H1 (cell line): ENCODE results near the gene ELOVL2. TPM values are rescaled to one million over a fixed set of nuclear protein-coding genes. Genes with fewer than 3 reads are reported as not detected.

Source experiments
- CTCF ChIA-PET: fragments of 300-600 bp; sonication (Branson Sonifier 250); formaldehyde crosslinking; loops from one replicate; lab custom pipeline; 2021; ENCODE audit not compliant: partially characterized antibody; lab: Charles Lee
- POLR2A ChIA-PET: fragments of 300-600 bp; sonication (Branson Sonifier 250); formaldehyde crosslinking; loops from one replicate; lab custom pipeline; 2021; ENCODE audit warnings: inconsistent platforms; ENCODE audit not compliant: partially characterized antibody; lab: Charles Lee
- DNase-seq, 2 experiments: peaks; one replicate each; pipeline versions ENCODE4 v3.0.0 to v3.0.0-alpha.2; 2010 to 2022; ENCODE audit warnings: low spot score in 2 of 2, low read depth in 1 of 2, mixed read lengths in 1 of 2
- FAIRE-seq: peaks from 2 replicates; lab custom pipeline; 2011; peaks lifted over from hg19 to GRCh38; lab: Jason Lieb, UNC
- H2AFZ ChIP-seq: 2 replicates; pipeline ENCODE4 v1.8.1; 2012; ENCODE audit warnings: low read length, inconsistent platforms
- H2AK5ac ChIP-seq: 2 replicates; pipeline ENCODE4 v1.6.1; 2013; ENCODE audit warnings: low read depth, low read length
- H2BK120ac ChIP-seq: replicated peaks from 2 replicates; pipeline ENCODE3; 2013; ENCODE audit warnings: low read depth, low read length, inconsistent platforms
- H2BK12ac ChIP-seq: 2 replicates; pipeline ENCODE4 v1.6.1; 2013; ENCODE audit warnings: low read depth, low read length
- H2BK15ac ChIP-seq: 2 replicates; pipeline ENCODE4 v1.6.1; 2013; ENCODE audit warnings: low read length
- H2BK20ac ChIP-seq: 2 replicates; pipeline ENCODE4 v1.6.1; 2013; ENCODE audit warnings: low read length
- H2BK5ac ChIP-seq: 2 replicates; pipeline ENCODE4 v1.6.1; 2013; ENCODE audit warnings: low read depth, low read length
- H3K14ac ChIP-seq: 2 replicates; pipeline ENCODE4 v1.6.1; 2013; ENCODE audit warnings: inconsistent platforms; ENCODE audit not compliant: insufficient read length
- H3K18ac ChIP-seq: 2 replicates; pipeline ENCODE4 v1.6.1; 2013; ENCODE audit warnings: low read length; ENCODE audit errors: extremely low read depth
- H3K23ac ChIP-seq: 2 replicates; pipeline ENCODE4 v1.6.1; 2013; ENCODE audit warnings: inconsistent platforms; ENCODE audit not compliant: insufficient read length
- H3K23me2 ChIP-seq: 2 replicates; pipeline ENCODE4 v1.6.1; 2013; ENCODE audit warnings: low read depth, low read length
- H3K27ac ChIP-seq: 2 replicates; pipeline ENCODE4 v1.6.1; 2011; ENCODE audit warnings: low read depth, low read length, inconsistent platforms
- H3K27me3 ChIP-seq, 4 experiments: replicated peaks in 1 of 4; 1 replicate in 1 of 4; 2 replicates in 3 of 4; pipeline versions ENCODE4 v1.6.1 to v1.8.1; 2011 to 2013; ENCODE audit warnings: low read length in 3 of 4, mild to moderate bottlenecking in 3 of 4, inconsistent platforms in 2 of 4, mixed read lengths in 2 of 4, moderate library complexity in 1 of 4; ENCODE audit not compliant: control insufficient read depth in 3 of 4, insufficient read depth in 3 of 4; ENCODE audit errors: extremely low read depth in 1 of 4
- H3K36me3 ChIP-seq, 4 experiments: 2 replicates each; pipeline versions ENCODE4 v1.6.1 to v1.8.1; 2011 to 2013; ENCODE audit warnings: mild to moderate bottlenecking in 4 of 4, low read length in 3 of 4, moderate library complexity in 2 of 4, control low read depth in 1 of 4, inconsistent platforms in 1 of 4; ENCODE audit not compliant: insufficient read depth in 4 of 4, control insufficient read depth in 2 of 4
- H3K4ac ChIP-seq: replicated peaks from 2 replicates; pipeline ENCODE3; 2013; ENCODE audit warnings: low read length, low read depth, mixed read lengths, inconsistent platforms; ENCODE audit not compliant: insufficient read length
- H3K4me1 ChIP-seq, 4 experiments: replicated peaks in 1 of 4; 1 replicate in 1 of 4; 2 replicates in 3 of 4; pipeline versions ENCODE4 v1.6.1 to v1.8.1; 2011 to 2013; ENCODE audit warnings: low read length in 3 of 4, inconsistent platforms in 2 of 4, mixed read lengths in 1 of 4; ENCODE audit not compliant: insufficient read depth in 4 of 4, control insufficient read depth in 3 of 4
- H3K4me2 ChIP-seq, 2 experiments: 2 replicates each; pipeline versions ENCODE4 v1.6.1 to v1.8.1; 2011 to 2013; ENCODE audit warnings: low read depth in 2 of 2, low read length in 2 of 2, control low read depth in 1 of 2, inconsistent platforms in 1 of 2, mild to moderate bottlenecking in 1 of 2; ENCODE audit not compliant: insufficient read depth in 1 of 2
- H3K4me3 ChIP-seq, 4 experiments: fragments of 200-600, 300-600 bp in 1 of 4; sonication (generic), shearing (Covaris generic), sonication (Bioruptor Twin) in 1 of 4; 2 replicates each; pipeline versions ENCODE4 v1.5.1 to v1.8.1; 2011 to 2016; ENCODE audit warnings: low read length in 4 of 4, low read depth in 3 of 4, control low read depth in 2 of 4, inconsistent platforms in 2 of 4, mild to moderate bottlenecking in 2 of 4, mixed read lengths in 1 of 4, moderate library complexity in 1 of 4; ENCODE audit not compliant: insufficient read depth in 2 of 4; ENCODE audit errors: extremely low read depth in 1 of 4
- H3K56ac ChIP-seq: replicated peaks from 2 replicates; pipeline ENCODE3; 2013; ENCODE audit warnings: low read depth, mild to moderate bottlenecking, mixed read lengths, low read length, inconsistent platforms; ENCODE audit not compliant: insufficient read length
- H3K79me1 ChIP-seq: 2 replicates; pipeline ENCODE4 v1.6.1; 2013; ENCODE audit warnings: low read depth, low read length, control low read depth
- H3K79me2 ChIP-seq, 2 experiments: 2 replicates each; pipeline versions ENCODE4 v1.6.1 to v1.8.1; 2012 to 2013; ENCODE audit warnings: low read length in 2 of 2, mild to moderate bottlenecking in 2 of 2, inconsistent platforms in 1 of 2; ENCODE audit not compliant: insufficient read depth in 2 of 2, control insufficient read depth in 1 of 2
- H3K9ac ChIP-seq, 4 experiments: replicated peaks in 1 of 4; 1 replicate in 1 of 4; 2 replicates in 3 of 4; pipeline versions ENCODE4 v1.6.1 to v1.8.1; 2011 to 2013; ENCODE audit warnings: low read depth in 3 of 4, low read length in 3 of 4, control low read depth in 2 of 4, mild to moderate bottlenecking in 2 of 4, moderate library complexity in 2 of 4, inconsistent platforms in 1 of 4; ENCODE audit errors: extremely low read depth in 1 of 4
- H3K9me3 ChIP-seq, 2 experiments: 2 replicates each; pipeline versions ENCODE4 v1.6.1 to v1.8.1; 2012 to 2013; ENCODE audit warnings: mild to moderate bottlenecking in 2 of 2, moderate library complexity in 2 of 2, control low read depth in 1 of 2, inconsistent platforms in 1 of 2, low read depth in 1 of 2, low read length in 1 of 2, mixed read lengths in 1 of 2; ENCODE audit not compliant: insufficient read depth in 2 of 2
- H4K20me1 ChIP-seq, 2 experiments: replicated peaks in 1 of 2; 2 replicates each; pipeline versions ENCODE3 to v1.8.1; 2011 to 2013; ENCODE audit warnings: inconsistent platforms in 2 of 2, low read length in 2 of 2, mild to moderate bottlenecking in 1 of 2; ENCODE audit not compliant: insufficient read depth in 2 of 2, control insufficient read depth in 1 of 2
- H4K5ac ChIP-seq: 2 replicates; pipeline ENCODE4 v1.6.1; 2013; ENCODE audit warnings: low read length, low read depth, mixed read lengths, inconsistent platforms; ENCODE audit not compliant: insufficient read length
- H4K8ac ChIP-seq: 2 replicates; pipeline ENCODE4 v1.8.0; 2013; ENCODE audit warnings: mild to moderate bottlenecking, moderate library complexity, low read length, inconsistent platforms; ENCODE audit not compliant: insufficient read depth; ENCODE audit errors: extremely low read depth
- H4K91ac ChIP-seq: replicated peaks from 2 replicates; pipeline ENCODE3; 2013; ENCODE audit warnings: low read length, mixed read lengths, inconsistent platforms; ENCODE audit not compliant: insufficient read length
- CBX8 ChIP-seq: fragments of 300-800, 300-1000 bp; sonication (generic); IDR thresholded peaks from 2 replicates; pipeline ENCODE4 v1.7.1; 2016; ENCODE audit warnings: low read depth, low read length, borderline replicate concordance
- FOSL1 ChIP-seq: IDR thresholded peaks from 2 replicates; pipeline ENCODE4 v1.6.1; 2011; ENCODE audit warnings: mild to moderate bottlenecking, low read depth, low read length, moderate library complexity; ENCODE audit not compliant: insufficient read depth
- HDAC2 ChIP-seq, 2 experiments: fragments of 300-600 bp in 1 of 2; sonication (generic) in 1 of 2; IDR thresholded peaks; 2 replicates each; pipeline ENCODE4 v1.6.1; 2011 to 2012; ENCODE audit warnings: low read depth in 2 of 2, low read length in 2 of 2, mild to moderate bottlenecking in 2 of 2, moderate library complexity in 2 of 2, borderline replicate concordance in 1 of 2, inconsistent platforms in 1 of 2
- KDM4A ChIP-seq: IDR thresholded peaks from one replicate; pipeline ENCODE4 v1.7.1; 2012; ENCODE audit warnings: low read depth, mild to moderate bottlenecking, moderate library complexity, low read length, inconsistent platforms; ENCODE audit not compliant: severe bottlenecking
- KDM5A ChIP-seq: fragments of 200-600 bp; IDR thresholded peaks from 2 replicates; pipeline ENCODE4 v1.7.1; 2012; ENCODE audit warnings: mild to moderate bottlenecking, low read length, inconsistent platforms, mixed read lengths
- NRF1 ChIP-seq: IDR thresholded peaks from 2 replicates; pipeline ENCODE4 v1.6.1; 2011; ENCODE audit warnings: mild to moderate bottlenecking, low read depth, low read length, improper control_type of control experiment
- POU5F1 ChIP-seq: IDR thresholded peaks from 2 replicates; pipeline ENCODE4 v1.6.1; 2011; ENCODE audit warnings: low read depth, mild to moderate bottlenecking, low read length, moderate library complexity
- RNF2 ChIP-seq: fragments of 200-900, 300-1000 bp; sonication (generic); IDR thresholded peaks from 2 replicates; pipeline ENCODE4 v1.7.1; 2016; ENCODE audit warnings: borderline replicate concordance, low read depth, mild to moderate bottlenecking, antibody characterized with exemption, low read length; ENCODE audit not compliant: poor library complexity, severe bottlenecking; ENCODE audit errors: missing control alignments
- WGBS, 2 experiments: shearing (Covaris generic) in 1 of 2; methylation state at CpG; one replicate each; pipeline versions ENCODE4 v1.1.6 to v1.1.7; 2013 to 2015; ENCODE audit warnings: low lambda C conversion rate in 2 of 2, mixed read lengths in 2 of 2, inconsistent platforms in 1 of 2, low coverage in 1 of 2, missing lambda C conversion rate in 1 of 2; ENCODE audit not compliant: insufficient replicate concordance in 2 of 2, insufficient coverage in 1 of 2, insufficient read length in 1 of 2; ENCODE audit errors: extremely low coverage in 1 of 2, missing lambda C conversion rate in 1 of 2; 5-methylcytosine and 5-hydroxymethylcytosine counted together
- polyA plus RNA-seq, 7 experiments: library from polyadenylated mRNA; depleted of rRNA in 3 of 7; stranded (reverse) in 5 of 7; unstranded in 2 of 7; fragments of >200 nt in 5 of 7; fragments of 200-250 nt in 2 of 7; gene quantifications; 1 replicate in 5 of 7; 2 replicates in 1 of 7; 4 replicates in 1 of 7; pipeline versions ENCODE4 v1.2.1 to v1.2.3, GENCODE V29; 2011 to 2013; ENCODE audit warnings: missing spikeins in 2 of 7, mixed read lengths in 2 of 7
- total RNA-seq: library from RNA; stranded (reverse); fragmentation: NEBNext Ultra II Directional; extraction: Animal tissue kit (Norgen Biotek cat#: 25700); gene quantifications from 2 replicates; pipeline ENCODE4 v1.2.1, GENCODE V29; 2021

Gene ELOVL2
- total and polyA plus RNA-seq, 2 of the 8 experiments (the other 6 are each of a cell fraction or from before 2014, with no cell fraction given), result 0.42 to 0.89 TPM

DNA sequence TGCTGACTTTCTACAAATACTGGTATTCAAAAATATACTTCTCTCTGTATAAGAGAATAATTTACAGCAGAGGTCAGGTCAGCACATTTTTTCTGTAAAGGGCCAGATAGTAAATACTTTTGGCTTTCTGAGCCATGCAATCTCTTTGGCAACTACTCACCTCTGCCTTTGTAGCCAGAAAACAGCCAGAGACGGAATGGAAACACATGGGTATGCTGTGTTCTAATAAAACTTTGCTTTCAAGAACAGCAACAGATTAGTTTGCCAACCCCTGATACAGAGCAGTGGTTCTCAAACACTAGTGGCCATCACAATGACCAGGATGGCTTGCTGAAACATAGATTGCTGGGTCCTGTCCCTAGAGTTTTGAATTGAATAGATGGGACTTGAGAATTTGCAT, 111.0 kb downstream of the ELOVL2 start:
- Histone ChIP-seq H3K27me3 (no peaks in the 10 kb centered on the region), H3K9me3 (no peaks in the 10 kb centered on the region), H3K4me3 (no peak overlapping the region), H2BK20ac (no peak overlapping the region), H2AFZ (no peak overlapping the region), H3K23me2 (no peaks in the 10 kb centered on the region), H3K18ac (no peak overlapping the region), H2BK15ac (no peak overlapping the region), H4K8ac (no peak overlapping the region), H3K79me2 (no peaks in the 10 kb centered on the region), H2BK120ac (no peak overlapping the region), H3K23ac (no peak overlapping the region), H3K9ac (no peak overlapping the region), H2AK5ac (no peak overlapping the region), H3K79me1 (no peaks in the 10 kb centered on the region), H2BK5ac (no peak overlapping the region), H4K5ac (no peak overlapping the region), H4K20me1 (no peaks in the 10 kb centered on the region), H3K36me3 (peaks cover 0 to 3% (median 0%) of the 10 kb centered on the region in 4 experiments; a peak in 1 of 8 replicates), H3K14ac (no peak overlapping the region), H2BK12ac (no peak overlapping the region), H4K91ac (no peak overlapping the region), H3K56ac (no peak overlapping the region), H3K27ac (no peak overlapping the region), H3K4ac (no peak overlapping the region), H3K4me1 (no peaks in the 10 kb centered on the region), H3K4me2 (no peak overlapping the region)
- FAIRE-seq (no peak), DNase-seq (no peak)
- WGBS, 2 experiments, result 92% methylated on average over 1 of the region's 1 CpG; no CpG with 5 or more reads in 1 of the 2 experiments
- TF ChIP-seq KDM4A, result no peak
- TF ChIP-seq POU5F1, result no peak
- TF ChIP-seq KDM5A, result no peak
- TF ChIP-seq NRF1, result no peak
- TF ChIP-seq FOSL1, result no peak
- TF ChIP-seq CBX8, result no peak
- TF ChIP-seq HDAC2 (IDR thresholded peaks at IDR 0.05; ENCODE audit: borderline replicate concordance in 1 of 2, low read depth in 2 of 2, low read length in 2 of 2), result no peak
- no peak for TF ChIP-seq RNF2
- ChIA-PET POLR2A (no interaction called here), CTCF (interaction anchor here (0.6 to 1.4 kb wide), 4 partner anchors 21 to 515 kb away, joined by 3 to 5 read pairs (median 4); partner anchors contain the start of gene SYCP2L)
